Activated CD8-positive, alpha-beta memory T cell treated with anti-CD3 and anti-CD28 coated beads, Interleukin-2, amount 10 ng/mL, durations not matched to agents 7 days and 5 days (primary cell): ENCODE results near the gene HMGA1. TPM values are rescaled to one million over a fixed set of nuclear protein-coding genes. Genes with fewer than 3 reads are reported as not detected.
"Not testable (repeated sequence)": the region's sequence is repeated elsewhere in the genome, so short reads cannot be mapped to it uniquely, and the experiment has no call there.

Experiments
- ATAC-seq: fragments of 150-1000 bp; cut with Tn5 transposase; one replicate; pipeline ENCODE4 v1.10.0; 2021; ENCODE audit warnings: moderate library complexity
- CTCF ChIA-PET: fragments of 350-600 bp; sonication (Branson Sonifier 250); formaldehyde crosslinking; loops from one replicate; lab custom pipeline; 2021; ENCODE audit warnings: antibody characterized with exemption; lab: Charles Lee
- DNase-seq: peaks from one replicate; pipeline ENCODE4 v3.0.0-alpha.2; 2020
- H3K27ac Mint-ChIP-seq: one replicate; pipeline ENCODE4 v1.8.0; 2021; ENCODE audit warnings: mild to moderate bottlenecking, mixed read lengths
- H3K27me3 Mint-ChIP-seq: one replicate; pipeline ENCODE4 v1.8.0; 2021; ENCODE audit warnings: mixed read lengths
- H3K36me3 Mint-ChIP-seq: one replicate; pipeline ENCODE4 v1.8.0; 2021; ENCODE audit warnings: mild to moderate bottlenecking, mixed read lengths
- H3K4me1 Mint-ChIP-seq: one replicate; pipeline ENCODE4 v1.8.0; 2021; ENCODE audit warnings: mixed read lengths
- H3K4me3 Mint-ChIP-seq: one replicate; pipeline ENCODE4 v1.8.0; 2021; ENCODE audit warnings: mild to moderate bottlenecking, moderate library complexity, mixed read lengths
- H3K9me3 Mint-ChIP-seq: one replicate; pipeline ENCODE4 v1.8.0; 2022; ENCODE audit warnings: low read depth, mixed read lengths
- total RNA-seq, 2 experiments: library from RNA; stranded (reverse); gene quantifications; one replicate each; pipeline ENCODE4 v1.2.3, GENCODE V29; 2021

The HMGA1 gene
- total RNA-seq, 2 experiments from 2014 or later, result 214 to 312 TPM

DNA sequence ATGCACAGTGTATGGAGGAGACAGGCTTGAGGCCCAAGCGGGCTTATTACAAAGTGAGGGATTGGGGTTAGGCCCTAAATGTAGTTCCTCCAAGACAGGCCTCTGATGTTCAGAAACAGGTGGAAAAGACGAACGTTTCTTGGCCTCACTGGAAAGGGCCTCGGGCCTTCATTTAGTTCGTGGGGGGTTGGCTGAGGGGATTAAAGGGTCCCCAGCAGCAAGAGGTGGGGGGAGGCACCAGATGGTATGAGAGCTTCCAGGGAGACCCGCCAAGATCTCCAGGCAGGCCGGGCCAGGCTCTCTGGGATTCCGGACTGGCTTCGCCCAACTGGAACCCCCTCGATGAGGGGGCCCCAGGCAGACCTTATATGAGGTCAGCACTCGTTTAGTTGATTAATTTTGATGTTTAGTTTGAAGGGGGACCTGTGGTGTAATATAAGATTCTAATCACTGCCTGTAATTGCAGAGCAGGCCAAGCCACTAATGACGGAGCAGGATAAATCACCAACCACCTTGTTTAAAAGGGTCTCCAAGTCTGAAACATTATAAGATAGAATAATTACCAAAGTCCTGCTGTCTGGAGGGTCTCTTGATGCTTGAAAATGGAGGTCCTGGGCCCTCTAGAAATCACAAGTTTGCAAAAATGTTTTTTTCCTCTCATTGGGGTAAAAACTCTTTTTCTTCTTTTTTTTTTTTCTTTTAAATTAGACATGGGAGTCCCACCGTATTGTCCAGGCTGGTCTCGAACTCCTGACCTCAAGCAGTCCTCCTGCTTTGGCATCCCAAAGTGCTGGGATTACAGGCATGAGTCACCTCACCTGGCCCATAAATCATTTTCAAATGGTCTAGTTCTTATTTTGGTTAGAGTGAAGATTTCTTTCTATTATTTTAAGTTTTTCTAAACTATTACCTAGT is 2.2 kb downstream of the HMGA1 start:
- no peak for ATAC-seq
- H3K36me3 Mint-ChIP-seq, result peaks cover 28% of the 10 kb centered on the region
- CTCF ChIA-PET, result no interaction called here

DNA sequence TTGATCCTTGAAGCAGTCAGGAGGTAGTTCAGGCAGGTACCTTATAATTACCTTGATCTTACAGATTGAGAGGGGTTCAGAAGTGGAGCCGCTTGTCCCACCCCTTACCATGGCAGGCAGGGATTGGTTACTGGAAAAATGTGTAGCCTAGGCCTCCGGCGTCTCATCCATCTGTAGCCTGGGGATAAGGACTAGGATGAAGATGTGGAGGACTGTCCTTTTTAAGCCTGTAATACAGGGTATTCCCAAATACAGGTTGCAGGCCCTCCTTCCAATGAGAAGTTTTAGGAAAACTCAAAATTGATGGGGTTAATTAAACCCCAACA is 2.8 kb downstream of the HMGA1 start:
- CTCF ChIA-PET, result interaction anchor here (0.8 kb wide), 1 partner anchor 44 kb away, joined by 3 read pairs; no protein-coding TSS in a partner anchor
- Mint-ChIP-seq H3K27ac (peak overlapping the region; percentile 88), H3K4me1 (peaks cover 64% of the 10 kb centered on the region), H3K36me3 (peaks cover 28% of the 10 kb centered on the region), H3K27me3 (no peaks in the 10 kb centered on the region), H3K4me3 (no peak overlapping the region), H3K9me3 (no peaks in the 10 kb centered on the region)
- DNase-seq, result no peak
- no peak for ATAC-seq

More for the DNA sequence above, 2.2 kb downstream of the HMGA1 start:
- peak overlapping the region; percentile 88 for H3K27ac Mint-ChIP-seq
- no peaks in the 10 kb centered on the region for H3K27me3 Mint-ChIP-seq
- no peak for DNase-seq
- peaks cover 60% of the 10 kb centered on the region for H3K4me1 Mint-ChIP-seq
- peak overlapping the region; percentile 81 for H3K4me3 Mint-ChIP-seq
- H3K9me3 Mint-ChIP-seq, result no peaks in the 10 kb centered on the region

DNA sequence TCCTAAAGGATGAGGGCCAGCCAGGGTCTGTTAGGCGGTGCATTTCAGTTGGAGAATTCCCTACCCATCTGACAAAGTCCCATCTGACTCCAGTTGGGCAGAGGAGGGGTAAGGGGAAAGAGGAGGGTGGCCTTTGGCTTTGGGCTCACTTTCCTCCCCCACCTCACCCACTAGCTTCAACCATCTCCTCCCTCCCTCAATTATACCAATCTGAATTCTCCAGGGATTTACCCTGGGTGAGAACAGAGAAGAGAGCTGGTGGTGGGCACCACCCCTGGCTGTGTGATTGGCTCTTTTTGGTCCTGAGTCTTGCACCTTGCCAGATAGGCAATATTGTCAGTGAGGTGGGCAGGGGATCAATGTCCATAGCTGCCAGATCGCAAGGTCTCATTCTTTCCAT is 3.2 kb downstream of the HMGA1 start:
- Mint-ChIP-seq H3K4me1 (peaks cover 65% of the 10 kb centered on the region), H3K36me3 (peaks cover 28% of the 10 kb centered on the region), H3K27ac (peak overlapping the region; percentile 88), H3K27me3 (no peaks in the 10 kb centered on the region), H3K9me3 (no peaks in the 10 kb centered on the region), H3K4me3 (no peak overlapping the region)
- DNase-seq (no peak), ATAC-seq (no peak)
- CTCF ChIA-PET, result interaction anchor here (0.8 kb wide), 1 partner anchor 44 kb away, joined by 3 read pairs; no protein-coding TSS in a partner anchor

DNA sequence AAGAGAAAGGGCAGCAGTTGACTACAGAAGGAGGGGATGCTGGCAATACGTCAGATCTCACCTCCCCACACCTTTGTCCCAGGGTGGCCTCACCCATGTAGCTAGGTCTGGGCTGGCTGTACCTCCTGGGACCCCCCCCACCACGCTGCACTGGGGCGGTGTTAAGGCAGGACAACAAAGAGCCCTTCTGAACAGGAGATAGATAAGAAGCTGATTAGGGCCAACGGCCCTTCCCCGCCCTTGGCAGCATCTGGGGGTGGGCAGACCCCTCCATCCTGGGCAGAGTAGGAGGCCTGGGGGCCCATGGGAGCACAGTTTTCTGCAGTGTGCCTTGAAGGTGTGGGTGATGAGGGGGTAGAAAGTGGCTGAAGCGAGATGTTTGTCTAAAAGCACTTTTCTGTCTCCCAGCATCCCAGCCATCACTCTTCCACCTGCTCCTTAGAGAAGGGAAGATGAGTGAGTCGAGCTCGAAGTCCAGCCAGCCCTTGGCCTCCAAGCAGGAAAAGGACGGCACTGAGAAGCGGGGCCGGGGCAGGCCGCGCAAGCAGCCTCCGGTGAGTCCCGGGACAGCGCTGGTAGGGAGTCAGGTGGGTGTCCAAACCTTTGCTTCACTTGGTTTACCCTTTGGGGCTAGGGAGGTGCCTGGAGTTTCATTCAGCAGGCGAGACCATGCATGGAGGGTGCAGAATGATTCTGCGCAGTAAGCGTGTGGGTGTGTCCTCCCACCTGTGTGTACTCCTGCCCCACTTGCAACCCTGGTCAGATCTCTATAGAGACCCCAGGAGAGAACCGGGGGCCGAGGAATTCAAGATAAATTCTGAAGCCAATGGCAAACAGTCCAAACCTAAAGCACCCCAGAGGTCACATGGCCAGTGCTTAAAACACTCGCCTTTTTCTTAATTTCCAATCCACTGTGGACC is 3.9 kb downstream of the HMGA1 start:
- H3K9me3 Mint-ChIP-seq, result no peaks in the 10 kb centered on the region
- no peaks in the 10 kb centered on the region for H3K27me3 Mint-ChIP-seq
- no peak overlapping the region for H3K27ac Mint-ChIP-seq
- no peak overlapping the region for H3K4me3 Mint-ChIP-seq
- H3K36me3 Mint-ChIP-seq, result peaks cover 31% of the 10 kb centered on the region
- ATAC-seq (no peak), DNase-seq (no peak)
- peaks cover 70% of the 10 kb centered on the region for H3K4me1 Mint-ChIP-seq
- CTCF ChIA-PET, result interaction anchor here (0.8 kb wide), 1 partner anchor 45 kb away, joined by 3 read pairs; no protein-coding TSS in a partner anchor

DNA sequence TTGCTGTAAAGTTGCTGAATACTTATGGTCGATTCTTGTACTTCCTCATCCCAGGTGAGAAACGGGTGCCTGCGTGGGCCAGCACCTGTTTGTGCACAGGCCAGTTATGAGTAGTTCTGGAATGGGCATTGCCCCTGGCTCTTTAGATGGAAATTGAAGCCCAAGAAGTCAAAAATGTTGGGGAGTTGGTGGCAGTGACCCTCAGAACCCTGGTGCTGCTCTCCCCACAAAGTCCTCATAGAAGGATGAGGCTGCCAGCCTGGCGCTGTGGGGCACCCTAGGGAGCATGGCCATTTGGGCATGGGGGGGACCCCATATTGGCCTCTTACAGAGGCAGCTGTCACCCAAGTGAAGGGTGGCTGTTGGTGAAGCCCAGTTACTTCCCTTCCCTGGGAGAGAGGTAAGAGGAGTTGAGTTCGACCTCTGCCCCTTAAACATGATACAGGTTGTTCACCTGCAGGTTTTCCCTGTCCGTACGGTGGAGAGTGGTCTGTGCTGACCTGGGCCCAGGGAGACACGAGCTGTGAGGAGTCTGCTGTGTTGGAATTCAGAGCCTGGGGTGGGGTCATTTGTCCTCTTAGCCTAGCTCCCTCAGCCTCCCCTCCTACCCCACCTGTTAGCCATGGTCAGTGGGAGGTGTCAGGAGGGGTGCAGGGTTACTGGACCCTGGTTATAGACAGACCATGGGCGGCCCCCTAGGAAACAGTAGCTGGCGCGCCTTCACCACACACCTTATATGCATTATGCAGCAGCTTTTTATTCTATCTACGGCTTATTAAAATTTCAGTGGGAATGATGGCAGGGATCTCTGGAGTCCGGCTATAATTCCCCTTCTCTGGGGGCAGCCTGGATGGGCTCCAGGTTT is 4.9 kb downstream of the HMGA1 start:
- no peak for ATAC-seq
- peaks cover 35% of the 10 kb centered on the region for H3K36me3 Mint-ChIP-seq
- peak overlapping the region; percentile 66 for H3K27ac Mint-ChIP-seq
- CTCF ChIA-PET, result interaction anchor here (1.8 kb wide), 1 partner anchor 45 kb away, joined by 5 read pairs; no protein-coding TSS in a partner anchor
- H3K27me3 Mint-ChIP-seq, result no peaks in the 10 kb centered on the region
- peak; percentile 36 for DNase-seq
- H3K4me1 Mint-ChIP-seq, result peaks cover 71% of the 10 kb centered on the region
- no peak overlapping the region for H3K4me3 Mint-ChIP-seq
- no peaks in the 10 kb centered on the region for H3K9me3 Mint-ChIP-seq

DNA sequence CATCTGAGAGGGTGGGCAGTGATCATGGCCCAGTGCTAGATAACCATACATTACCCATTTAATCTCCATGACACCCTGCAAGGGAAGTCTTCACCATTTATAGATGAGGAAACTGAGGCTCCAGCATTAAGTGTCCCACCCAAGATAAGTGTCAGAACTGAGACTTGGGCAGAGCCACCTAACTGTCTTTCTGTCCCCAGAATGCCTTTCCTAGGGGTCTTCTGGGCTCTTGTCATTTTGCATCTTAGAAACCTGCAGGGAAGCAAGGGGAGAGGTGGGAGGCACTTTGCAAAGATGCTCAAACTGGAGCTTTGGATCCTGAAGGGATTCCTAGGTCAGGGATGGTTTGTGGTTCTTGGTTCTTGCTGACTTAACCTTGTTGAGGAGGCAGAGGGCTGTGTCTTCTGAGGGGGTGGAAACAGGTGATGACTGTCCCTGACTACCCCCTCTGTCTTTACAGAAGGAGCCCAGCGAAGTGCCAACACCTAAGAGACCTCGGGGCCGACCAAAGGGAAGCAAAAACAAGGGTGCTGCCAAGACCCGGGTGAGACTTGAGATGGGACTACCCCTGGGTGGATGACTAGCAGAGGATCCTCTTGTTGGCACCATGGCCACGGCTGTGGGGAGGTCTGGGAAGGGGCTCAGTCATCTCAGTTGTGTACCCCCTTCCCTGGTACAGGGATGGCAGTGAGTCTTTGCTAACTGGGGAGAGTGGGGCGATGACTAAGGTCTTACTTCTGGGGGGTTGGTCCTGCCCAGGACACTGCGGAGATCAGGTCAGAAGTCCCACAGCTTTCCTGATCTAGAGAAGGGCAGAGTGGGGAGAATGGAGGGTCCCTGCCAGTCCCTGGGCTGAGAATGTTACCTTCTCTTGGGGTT is 5.8 kb downstream of the HMGA1 start:
- CTCF ChIA-PET, result interaction anchor here (1.8 kb wide), 1 partner anchor 46 kb away, joined by 5 read pairs; no protein-coding TSS in a partner anchor
- ATAC-seq, result no peak
- DNase-seq, result no peak
- H3K27me3 Mint-ChIP-seq, result no peaks in the 10 kb centered on the region
- peaks cover 78% of the 10 kb centered on the region for H3K4me1 Mint-ChIP-seq
- H3K27ac Mint-ChIP-seq, result peak overlapping the region; percentile 66
- no peaks in the 10 kb centered on the region for H3K9me3 Mint-ChIP-seq
- H3K36me3 Mint-ChIP-seq, result peaks cover 35% of the 10 kb centered on the region
- no peak overlapping the region for H3K4me3 Mint-ChIP-seq

DNA sequence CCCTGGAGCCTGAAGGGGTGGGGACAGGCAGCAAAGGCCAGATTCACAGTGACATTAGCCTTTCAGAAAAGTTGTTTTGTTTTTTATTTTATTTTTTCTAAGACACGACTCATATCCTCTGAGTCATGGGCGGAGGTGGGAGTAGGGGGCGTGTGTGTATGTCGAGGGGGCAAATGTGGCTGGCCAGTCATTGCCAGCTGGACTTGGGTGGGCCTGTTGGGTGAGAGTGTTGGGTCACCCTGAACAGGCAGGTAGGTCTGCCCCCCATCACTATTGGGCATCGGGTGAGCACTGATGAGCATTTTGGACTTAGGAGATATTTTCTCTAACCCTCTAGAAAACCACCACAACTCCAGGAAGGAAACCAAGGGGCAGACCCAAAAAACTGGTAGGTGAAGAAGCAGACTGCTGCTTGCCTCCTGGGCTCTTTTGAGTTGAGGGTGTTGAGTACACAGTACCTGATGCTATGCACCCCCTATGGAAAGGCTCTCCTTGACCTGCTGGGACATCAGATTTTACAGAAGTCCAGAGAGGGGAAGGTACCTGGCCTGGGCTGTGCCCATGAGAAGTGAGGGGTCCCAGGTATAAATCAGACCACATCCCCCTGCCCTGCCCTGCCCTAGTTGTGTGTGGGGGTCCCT is 6.6 kb downstream of the HMGA1 start:
- CTCF ChIA-PET, result interaction anchor here (1.2 to 1.8 kb wide), 2 partner anchors 47 kb away, joined by 5 to 6 read pairs; no protein-coding TSS in a partner anchor
- H3K4me3 Mint-ChIP-seq, result no peak overlapping the region
- H3K27ac Mint-ChIP-seq, result peak overlapping the region; percentile 66
- peaks cover 85% of the 10 kb centered on the region for H3K4me1 Mint-ChIP-seq
- ATAC-seq (no peak), DNase-seq (peak; percentile 40)
- H3K9me3 Mint-ChIP-seq, result no peaks in the 10 kb centered on the region
- H3K36me3 Mint-ChIP-seq, result peaks cover 35% of the 10 kb centered on the region
- no peaks in the 10 kb centered on the region for H3K27me3 Mint-ChIP-seq

DNA sequence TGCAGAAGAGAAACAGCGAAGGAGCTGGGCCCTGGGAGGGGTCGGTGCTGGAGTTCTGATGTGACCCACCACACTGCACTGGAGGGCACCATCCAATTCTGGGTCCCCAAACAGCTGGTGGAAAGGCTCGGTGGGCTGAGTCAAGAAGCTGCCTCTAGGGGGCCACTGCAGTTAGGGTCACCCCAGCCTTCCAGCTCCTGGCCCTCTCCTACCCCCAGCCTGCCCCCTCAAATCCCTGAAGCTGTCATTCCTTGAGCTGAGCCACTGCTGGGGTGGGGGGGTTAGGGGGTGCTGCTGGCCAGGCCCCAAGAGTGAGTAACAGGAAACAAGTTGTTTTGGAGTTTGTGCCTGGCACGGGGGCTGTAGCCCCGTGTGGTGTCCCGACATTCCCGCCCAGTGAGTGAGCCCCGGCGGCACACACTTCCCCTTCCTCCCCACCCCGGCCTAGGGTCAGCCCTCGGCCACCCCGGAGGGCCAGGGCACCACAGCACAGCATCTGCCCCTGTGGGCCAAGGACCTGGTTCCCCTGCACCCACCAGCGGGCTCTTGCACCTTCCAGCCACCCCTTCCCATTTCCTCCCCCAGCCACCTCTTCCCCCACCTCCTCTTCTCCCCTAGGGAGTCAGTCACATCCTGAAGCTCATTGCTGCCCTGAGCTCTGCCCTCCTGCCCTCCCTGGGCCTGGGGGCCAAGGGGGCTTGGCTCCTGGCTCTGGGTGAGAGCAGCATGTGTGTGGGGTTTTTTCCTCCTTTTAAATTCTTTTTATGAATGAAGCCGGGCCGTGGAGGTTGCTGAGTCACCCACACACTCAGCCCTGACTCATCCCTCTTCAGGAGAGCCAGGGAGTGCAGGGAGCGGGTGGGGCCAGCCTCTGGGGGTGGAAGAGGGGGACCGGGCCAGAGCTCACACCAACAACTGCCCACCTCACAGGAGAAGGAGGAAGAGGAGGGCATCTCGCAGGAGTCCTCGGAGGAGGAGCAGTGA is 7.5 kb downstream of the HMGA1 start:
- DNase-seq (peak; percentile 67), ATAC-seq (no peak)
- no peak overlapping the region for H3K4me3 Mint-ChIP-seq
- peak overlapping the region; percentile 66 for H3K27ac Mint-ChIP-seq
- peaks cover 35% of the 10 kb centered on the region for H3K36me3 Mint-ChIP-seq
- CTCF ChIA-PET, result interaction anchor here (0.9 to 1.2 kb wide), 2 partner anchors 48 to 170 kb away, joined by 3 to 6 read pairs; no protein-coding TSS in a partner anchor
- H3K27me3 Mint-ChIP-seq, result no peaks in the 10 kb centered on the region
- H3K9me3 Mint-ChIP-seq, result no peaks in the 10 kb centered on the region
- H3K4me1 Mint-ChIP-seq, result peaks cover 81% of the 10 kb centered on the region

DNA sequence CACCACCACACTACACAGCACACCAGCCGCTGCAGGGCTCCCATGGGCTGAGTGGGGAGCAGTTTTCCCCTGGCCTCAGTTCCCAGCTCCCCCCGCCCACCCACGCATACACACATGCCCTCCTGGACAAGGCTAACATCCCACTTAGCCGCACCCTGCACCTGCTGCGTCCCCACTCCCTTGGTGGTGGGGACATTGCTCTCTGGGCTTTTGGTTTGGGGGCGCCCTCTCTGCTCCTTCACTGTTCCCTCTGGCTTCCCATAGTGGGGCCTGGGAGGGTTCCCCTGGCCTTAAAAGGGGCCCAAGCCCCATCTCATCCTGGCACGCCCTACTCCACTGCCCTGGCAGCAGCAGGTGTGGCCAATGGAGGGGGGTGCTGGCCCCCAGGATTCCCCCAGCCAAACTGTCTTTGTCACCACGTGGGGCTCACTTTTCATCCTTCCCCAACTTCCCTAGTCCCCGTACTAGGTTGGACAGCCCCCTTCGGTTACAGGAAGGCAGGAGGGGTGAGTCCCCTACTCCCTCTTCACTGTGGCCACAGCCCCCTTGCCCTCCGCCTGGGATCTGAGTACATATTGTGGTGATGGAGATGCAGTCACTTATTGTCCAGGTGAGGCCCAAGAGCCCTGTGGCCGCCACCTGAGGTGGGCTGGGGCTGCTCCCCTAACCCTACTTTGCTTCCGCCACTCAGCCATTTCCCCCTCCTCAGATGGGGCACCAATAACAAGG is 8.5 kb downstream of the HMGA1 start:
- not testable (repeated sequence) for H3K4me3 Mint-ChIP-seq, DNase-seq, H3K9me3 Mint-ChIP-seq, H3K27me3 Mint-ChIP-seq, ATAC-seq
- CTCF ChIA-PET, result interaction anchor here (2.0 kb wide), 1 partner anchor 8 kb away, joined by 6 read pairs; the partner anchor contains the start of gene HMGA1
- H3K27ac Mint-ChIP-seq, result peak overlapping the region; percentile 43
- peaks cover 35% of the 10 kb centered on the region for H3K36me3 Mint-ChIP-seq
- H3K4me1 Mint-ChIP-seq, result peaks cover 77% of the 10 kb centered on the region

DNA sequence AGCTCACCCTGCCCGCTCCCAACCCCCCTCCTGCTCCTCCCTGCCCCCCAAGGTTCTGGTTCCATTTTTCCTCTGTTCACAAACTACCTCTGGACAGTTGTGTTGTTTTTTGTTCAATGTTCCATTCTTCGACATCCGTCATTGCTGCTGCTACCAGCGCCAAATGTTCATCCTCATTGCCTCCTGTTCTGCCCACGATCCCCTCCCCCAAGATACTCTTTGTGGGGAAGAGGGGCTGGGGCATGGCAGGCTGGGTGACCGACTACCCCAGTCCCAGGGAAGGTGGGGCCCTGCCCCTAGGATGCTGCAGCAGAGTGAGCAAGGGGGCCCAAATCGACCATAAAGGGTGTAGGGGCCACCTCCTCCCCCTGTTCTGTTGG is 9.1 kb downstream of the HMGA1 start:
- not testable (repeated sequence) for DNase-seq, H3K4me3 Mint-ChIP-seq, H3K27me3 Mint-ChIP-seq, H3K9me3 Mint-ChIP-seq, ATAC-seq
- H3K4me1 Mint-ChIP-seq, result peaks cover 74% of the 10 kb centered on the region
- CTCF ChIA-PET, result interaction anchor here (2.0 to 5.8 kb wide), 4 partner anchors 9 to 364 kb away, joined by 6 to 55 read pairs (median 28); partner anchors contain the start of genes HMGA1 and NUDT3
- H3K27ac Mint-ChIP-seq, result peak overlapping the region; percentile 45
- H3K36me3 Mint-ChIP-seq, result peaks cover 35% of the 10 kb centered on the region
